HEK293 (cell line): ENCODE data around the gene CAPN10.
A peak's percentile ranks its signal among the peaks of the same experiment; 100 is the strongest.

Source experiments
- CTCF ChIA-PET: fragments of 350-600 bp; formaldehyde crosslinking; extraction: SDS; loops from one replicate; lab custom pipeline; 2021; ENCODE audit warnings: antibody characterized with exemption; lab: Yijun Ruan, JAX
- POLR2A ChIA-PET: fragments of 300-600 bp; formaldehyde crosslinking; extraction: SDS; loops from one replicate; lab custom pipeline; 2020; ENCODE audit warnings: antibody characterized with exemption, inconsistent platforms; lab: Yijun Ruan, JAX
- H3K27ac ChIP-seq: fragments of 200-500 bp; sonication (Bioruptor generic); 2 replicates; pipeline ENCODE4 v1.5.1; 2014; ENCODE audit warnings: low read depth, low read length, control low read depth, inconsistent platforms; ENCODE audit errors: extremely low read depth
- H3K36me3 ChIP-seq, 2 experiments: fragments of 200-500 bp in 1 of 2; sonication (Bioruptor generic) in 1 of 2; 1 replicate in 1 of 2; 2 replicates in 1 of 2; pipeline ENCODE4 v1.5.1; 2014 to 2017; ENCODE audit warnings: inconsistent platforms in 2 of 2, low read length in 2 of 2; ENCODE audit not compliant: control insufficient read depth in 2 of 2, insufficient read depth in 1 of 2
- H3K4me1 ChIP-seq: fragments of 200-500 bp; sonication (Bioruptor generic); 2 replicates; pipeline ENCODE4 v1.5.1; 2014; ENCODE audit warnings: mild to moderate bottlenecking, low read length, inconsistent platforms; ENCODE audit not compliant: control insufficient read depth, insufficient read depth
- H3K4me3 ChIP-seq: 2 replicates; pipeline ENCODE4 v1.5.1; 2011; ENCODE audit warnings: low read depth, mild to moderate bottlenecking, control low read depth, low read length, moderate library complexity
- H3K9me3 ChIP-seq: fragments of 200-500 bp; sonication (Bioruptor generic); 2 replicates; pipeline ENCODE4 v1.5.1; 2014; ENCODE audit warnings: low read depth, low read length, inconsistent platforms; ENCODE audit not compliant: control insufficient read depth, insufficient read depth
- HOXC10 ChIP-seq: sonication (generic); formaldehyde crosslinking; IDR thresholded peaks from 2 replicates; pipeline ENCODE4 v1.8.1; 2023; ENCODE audit warnings: mild to moderate bottlenecking, missing genetic modification reagents
- MZF1 ChIP-seq: fragments of 450-650 bp; formaldehyde crosslinking; IDR thresholded peaks from 2 replicates; pipeline ENCODE4 v1.5.1; 2017; ENCODE audit warnings: missing biosample characterization, missing genetic modification characterization, borderline replicate concordance
- SETDB1 ChIP-seq: IDR thresholded peaks from one replicate; pipeline ENCODE4 v1.6.1; 2017; ENCODE audit warnings: mild to moderate bottlenecking, low read length, moderate library complexity, mixed read lengths; ENCODE audit not compliant: insufficient read length
- ZBTB10 ChIP-seq: fragments of 450-650 bp; formaldehyde crosslinking; IDR thresholded peaks from 2 replicates; pipeline ENCODE4 v1.5.1; 2016; ENCODE audit warnings: missing biosample characterization, missing genetic modification characterization
- ZBTB17 ChIP-seq: fragments of 450-650 bp; formaldehyde crosslinking; IDR thresholded peaks from 2 replicates; pipeline ENCODE4 v1.5.1; 2016; ENCODE audit warnings: missing biosample characterization, missing genetic modification characterization
- ZBTB6 ChIP-seq: fragments of 450-650 bp; formaldehyde crosslinking; IDR thresholded peaks from 2 replicates; pipeline ENCODE4 v1.5.1; 2017; ENCODE audit warnings: missing biosample characterization, missing genetic modification characterization
- ZNF10 ChIP-seq: fragments of 450-650 bp; formaldehyde crosslinking; IDR thresholded peaks from 2 replicates; pipeline ENCODE4 v1.5.1; 2017; ENCODE audit warnings: missing biosample characterization, missing genetic modification characterization
- ZNF138 ChIP-seq: fragments of 450-650 bp; formaldehyde crosslinking; IDR thresholded peaks from 2 replicates; pipeline ENCODE4 v1.5.1; 2016; ENCODE audit warnings: missing biosample characterization, missing genetic modification characterization, borderline replicate concordance
- ZNF148 ChIP-seq: fragments of 450-650 bp; formaldehyde crosslinking; IDR thresholded peaks from 2 replicates; pipeline ENCODE4 v1.5.0; 2017; ENCODE audit warnings: missing biosample characterization, missing genetic modification characterization, borderline replicate concordance
- ZNF398 ChIP-seq: fragments of 450-650 bp; formaldehyde crosslinking; IDR thresholded peaks from 2 replicates; pipeline ENCODE4 v1.5.1; 2017; ENCODE audit warnings: missing biosample characterization, missing genetic modification characterization
- ZNF449 ChIP-seq: fragments of 450-650 bp; formaldehyde crosslinking; IDR thresholded peaks from 2 replicates; pipeline ENCODE4 v1.5.1; 2017; ENCODE audit warnings: missing biosample characterization, mild to moderate bottlenecking, missing genetic modification characterization, moderate library complexity
- ZNF518A ChIP-seq: fragments of 450-650 bp; formaldehyde crosslinking; conservative IDR thresholded peaks from 2 replicates; pipeline ENCODE4 v1.5.1; 2016; ENCODE audit warnings: low read depth, missing biosample characterization, missing genetic modification characterization
- ZNF521 ChIP-seq: fragments of 450-650 bp; formaldehyde crosslinking; IDR thresholded peaks from 2 replicates; pipeline ENCODE4 v1.5.1; 2017; ENCODE audit warnings: missing biosample characterization, mild to moderate bottlenecking, missing genetic modification characterization
- ZNF585B ChIP-seq: fragments of 450-650 bp; formaldehyde crosslinking; IDR thresholded peaks from 2 replicates; pipeline ENCODE4 v1.5.1; 2016; ENCODE audit warnings: missing biosample characterization, missing genetic modification characterization
- ZNF600 ChIP-seq: fragments of 450-650 bp; formaldehyde crosslinking; IDR thresholded peaks from 2 replicates; pipeline ENCODE4 v1.5.1; 2016; ENCODE audit warnings: missing biosample characterization, missing genetic modification characterization
- ZNF624 ChIP-seq: fragments of 450-650 bp; formaldehyde crosslinking; IDR thresholded peaks from 2 replicates; pipeline ENCODE4 v1.5.1; 2017; ENCODE audit warnings: missing biosample characterization, missing genetic modification characterization
- ZNF76 ChIP-seq: fragments of 450-650 bp; formaldehyde crosslinking; IDR thresholded peaks from 2 replicates; pipeline ENCODE4; 2016; ENCODE audit warnings: low read depth, missing biosample characterization, missing genetic modification characterization, borderline replicate concordance
- ZNF776 ChIP-seq: fragments of 450-650 bp; formaldehyde crosslinking; IDR thresholded peaks from 2 replicates; pipeline ENCODE4 v1.5.0; 2017; ENCODE audit warnings: missing biosample characterization, missing genetic modification characterization, borderline replicate concordance
- ZNF791 ChIP-seq: fragments of 450-650 bp; formaldehyde crosslinking; IDR thresholded peaks from 2 replicates; pipeline ENCODE4 v1.5.1; 2016; ENCODE audit warnings: missing biosample characterization, missing genetic modification characterization
- ZNF843 ChIP-seq: fragments of 450-650 bp; formaldehyde crosslinking; IDR thresholded peaks from 2 replicates; pipeline ENCODE4 v1.5.1; 2016; ENCODE audit warnings: missing biosample characterization, missing genetic modification characterization
- ZSCAN4 ChIP-seq: fragments of 450-650 bp; formaldehyde crosslinking; IDR thresholded peaks from 2 replicates; pipeline ENCODE4 v1.5.1; 2017; ENCODE audit warnings: missing biosample characterization, missing genetic modification characterization

Gene CAPN10

GRCh38 chr2:240589375-240589774 is 2.8 kb downstream of the CAPN10 start:
- ChIA-PET POLR2A (interaction anchor here (1.2 to 1.3 kb wide), 2 partner anchors 9 to 28 kb away, joined by 5 read pairs; no protein-coding TSS in a partner anchor), CTCF (interaction anchor here (0.6 to 5.5 kb wide), 2 partner anchors 21 to 23 kb away, joined by 3 to 34 read pairs; no protein-coding TSS in a partner anchor)
- H3K9me3 ChIP-seq: no peaks in the 10 kb centered on the region
- H3K36me3 ChIP-seq: peaks cover 5 to 51% of the 10 kb centered on the region in 2 experiments; a peak in 2 of 3 replicates
- H3K4me3 ChIP-seq: no peak overlapping the region
- H3K27ac ChIP-seq: no peak overlapping the region
- peaks cover 13% of the 10 kb centered on the region for H3K4me1 ChIP-seq
- TF ChIP-seq ZNF449 (tag by site-specific recombination) (no peak), ZNF521 (tag by site-specific recombination) (no peak), ZNF776 (tag by site-specific recombination) (no peak), ZNF148 (tag by site-specific recombination) (no peak), ZSCAN4 (no peak), ZNF585B (tag by site-specific recombination) (no peak), HOXC10 (CRISPR knock-in tag) (no peak), ZBTB17 (0 out of 2 replicates have a peak, but pooled peaks have one; percentile 31), ZNF398 (tag by site-specific recombination) (no peak), ZNF76 (tag by site-specific recombination) (peak; percentile 21; the same call in 1 of the 2 replicates), ZBTB10 (tag by site-specific recombination) (no peak), ZNF138 (tag by site-specific recombination) (no peak), ZNF624 (tag by site-specific recombination) (no peak), SETDB1 (no peak), ZBTB6 (tag by site-specific recombination) (peak; percentile 27; the same call in 1 of the 2 replicates), MZF1 (tag by site-specific recombination) (no peak), ZNF10 (no peak), ZNF600 (tag by site-specific recombination) (peak; percentile 46; the same call in 1 of the 2 replicates), ZNF518A (tag by site-specific recombination) (no peak), ZNF791 (tag by site-specific recombination) (no peak), ZNF843 (tag by site-specific recombination) (no peak)
